ENCODE measurements around the gene NUAK1.
"Not testable (repeated sequence)": the region's sequence is repeated elsewhere in the genome, so short reads cannot be mapped to it uniquely, and the experiment has no call there.

The NUAK1 gene

GRCh38 chr12:106027286-106027685 lies 111.5 kb downstream of the NUAK1 start:
- no peak for DNase-seq

DNA sequence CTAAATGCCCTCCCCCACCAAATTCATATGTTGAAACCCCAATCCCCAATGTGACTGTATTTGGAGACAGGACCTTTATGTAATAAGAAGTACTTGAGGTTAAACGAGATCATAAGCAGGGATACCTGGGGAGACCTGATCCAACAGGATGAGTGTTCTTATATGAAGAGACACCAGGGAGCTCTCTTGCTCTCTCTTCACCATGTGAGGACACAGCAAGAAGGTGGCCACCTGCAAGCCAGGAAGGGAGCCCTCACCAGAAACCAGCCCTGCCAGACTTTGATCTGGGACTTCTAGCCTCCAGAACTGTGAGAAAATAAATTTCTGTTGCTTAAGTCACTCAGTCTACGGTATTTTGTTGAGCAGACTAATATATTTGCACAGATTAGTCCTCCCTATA lies 113.6 kb downstream of the NUAK1 start:
- no peak for DNase-seq

DNA sequence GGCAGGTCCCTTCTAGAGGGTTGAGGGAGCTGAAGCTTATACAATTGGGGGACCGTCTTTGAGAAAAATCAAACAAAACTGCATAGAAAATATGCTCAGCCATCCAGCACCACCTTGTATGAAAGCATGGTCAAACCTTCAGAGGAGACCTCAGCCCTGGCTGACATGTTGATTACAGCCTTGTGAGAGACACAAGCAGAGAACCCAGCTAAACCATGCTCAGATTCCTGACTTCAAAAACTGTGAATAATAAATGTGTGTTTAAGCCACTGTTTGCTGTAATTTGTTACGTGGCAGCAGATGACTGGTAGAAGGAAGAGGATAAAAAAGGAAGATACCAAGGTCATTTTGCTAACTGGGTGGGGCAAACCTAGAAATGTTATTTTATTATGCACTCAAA lies 115.7 kb downstream of the NUAK1 start:
- no peak for DNase-seq

- DNase-seq: no peak
These were observed 116.2 kb downstream of the NUAK1 start for GRCh38 chr12:106022568-106023012.

DNA sequence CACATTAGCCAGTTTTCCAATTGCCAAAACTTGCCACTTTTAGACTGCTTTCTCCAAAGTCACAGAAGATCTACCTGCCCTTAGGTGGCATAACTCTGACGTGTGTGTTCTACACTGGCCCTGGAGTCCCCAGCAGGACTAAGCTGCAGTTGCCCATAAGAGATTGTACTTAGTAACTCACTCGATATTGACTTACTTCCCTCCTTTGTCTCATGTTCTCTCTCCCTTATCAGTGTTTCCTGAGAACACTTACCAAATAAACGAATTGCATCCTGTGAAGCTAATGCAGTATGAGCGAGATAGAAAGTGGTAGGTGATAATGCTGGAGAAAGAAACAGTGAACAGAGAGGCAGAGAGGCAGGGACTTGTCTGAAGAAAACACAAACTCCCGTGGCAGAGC lies 117.2 kb downstream of the NUAK1 start:
- DNase-seq: no peak

DNA sequence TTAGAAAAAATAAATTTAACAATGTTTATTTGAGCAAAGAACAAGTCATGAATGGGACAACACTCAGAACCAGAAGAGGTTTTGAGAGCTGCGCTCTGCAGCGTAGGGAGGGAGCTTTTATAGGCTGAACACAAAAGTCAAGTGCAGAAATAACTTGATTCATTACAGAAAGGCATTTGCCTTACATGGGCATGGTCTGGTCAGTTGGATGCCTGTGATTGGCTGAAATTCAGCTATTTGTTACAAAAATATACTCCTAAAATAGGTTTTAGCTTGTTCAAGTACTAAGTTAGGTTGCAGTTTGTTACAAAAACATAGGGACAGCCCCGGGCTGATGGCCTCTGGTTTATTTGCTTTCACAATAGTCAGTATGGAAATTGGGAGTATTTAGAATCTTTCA lies 118.0 kb downstream of the NUAK1 start:
- no peak for DNase-seq

- DNase-seq: no peak
These were observed 119.6 kb downstream of the NUAK1 start for GRCh38 chr12:106019144-106019543.

GRCh38 chr12:106018286-106018685 lies 120.5 kb downstream of the NUAK1 start:
- DNase-seq: no peak

GRCh38 chr12:106016601-106017278 lies 122.0 kb downstream of the NUAK1 start:
- DNase-seq: not testable (repeated sequence)

GRCh38 chr12:106015646-106016045 lies 123.1 kb downstream of the NUAK1 start:
- DNase-seq: no peak

GRCh38 chr12:106013941-106014340 lies 124.8 kb downstream of the NUAK1 start:
- no peak for DNase-seq
